ENCODE data around the gene REXO2.

The REXO2 gene

DNA sequence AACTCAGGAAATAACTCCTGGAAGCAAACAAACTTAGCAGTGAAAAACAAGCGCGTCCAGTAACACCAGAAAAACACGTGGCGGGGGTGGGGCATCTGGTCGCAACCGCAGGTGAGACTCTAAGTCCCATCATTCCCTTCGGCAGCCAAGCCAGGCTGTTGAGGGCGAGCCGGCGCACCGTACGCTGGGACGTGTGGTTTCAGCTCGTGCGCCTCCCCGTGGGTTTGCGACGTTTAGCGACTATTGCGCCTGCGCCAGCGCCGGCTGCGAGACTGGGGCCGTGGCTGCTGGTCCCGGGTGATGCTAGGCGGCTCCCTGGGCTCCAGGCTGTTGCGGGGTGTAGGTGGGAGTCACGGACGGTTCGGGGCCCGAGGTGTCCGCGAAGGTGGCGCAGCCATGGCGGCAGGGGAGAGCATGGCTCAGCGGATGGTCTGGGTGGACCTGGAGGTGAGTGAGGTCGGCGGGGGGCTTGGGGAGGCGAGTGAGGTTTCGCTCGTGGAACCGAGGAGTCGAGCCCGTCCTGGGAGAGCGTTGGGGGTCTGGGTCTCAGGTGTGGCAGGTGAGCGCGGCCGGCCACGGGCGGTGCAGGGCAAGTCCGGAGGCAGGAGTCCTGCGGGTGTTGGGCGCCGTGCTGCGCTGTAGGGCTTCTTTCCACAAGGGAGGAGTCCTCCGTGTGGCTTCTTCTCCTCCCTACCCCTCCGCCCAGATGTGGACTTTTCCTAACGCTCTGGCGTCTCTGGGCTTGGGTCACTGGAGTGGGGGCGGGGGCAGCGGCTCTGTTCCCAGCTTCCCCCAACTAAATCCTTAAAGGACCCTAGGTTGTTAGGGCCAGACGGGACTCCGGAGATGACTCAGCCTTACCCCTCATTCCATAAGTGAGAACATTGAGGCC lies at the start of gene REXO2:
REXO2 (plus strand) TSS at position 239 of the 892 bp plus-strand sequence; CDS start at position 301, 62 bp downstream.
- in situ Hi-C loops (cut with MboI; ENCODE audit: low sequenced_read_pairs), result no loop called here

DNA sequence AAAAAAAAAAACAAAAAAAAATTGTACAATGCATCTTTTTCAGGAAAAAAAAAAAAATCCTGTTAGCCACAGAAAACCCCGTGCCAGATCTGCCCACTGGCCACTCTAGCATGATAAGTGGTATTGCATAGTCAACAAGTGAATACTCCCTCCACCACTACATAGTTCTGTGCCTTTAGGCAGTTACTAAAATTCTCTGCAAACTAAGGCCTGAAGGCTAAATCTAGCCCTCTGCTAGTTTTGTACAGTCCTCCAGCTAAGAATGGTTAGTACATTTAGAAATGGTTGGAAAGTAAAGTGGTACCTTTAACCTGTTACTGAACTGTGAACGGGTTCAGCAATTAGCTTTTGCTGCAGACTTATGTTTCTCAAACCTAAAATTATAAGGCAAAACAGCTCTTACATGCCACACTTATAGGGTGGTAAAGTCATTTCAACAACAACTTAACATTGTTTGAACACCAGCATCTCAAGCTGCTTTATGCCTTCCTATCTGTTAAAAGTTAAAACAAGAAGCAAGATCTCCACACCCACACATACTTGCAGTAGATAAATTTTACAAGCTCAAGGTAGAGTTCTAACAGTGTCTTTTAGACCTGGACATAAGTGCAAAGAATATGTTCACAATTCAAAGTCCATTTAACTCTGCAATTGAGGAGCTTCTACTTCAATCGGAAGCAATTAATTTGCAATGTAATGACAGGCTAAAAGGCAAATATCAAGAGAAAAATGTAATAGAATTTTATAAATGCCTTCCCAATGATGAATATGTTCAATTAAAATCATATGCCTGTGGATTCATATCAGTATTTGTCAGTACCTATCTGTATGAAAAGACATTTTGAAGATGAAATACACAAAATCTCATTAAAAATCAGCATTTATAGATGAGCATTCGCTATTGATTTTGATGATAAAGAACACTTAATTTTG lies 46.3 kb upstream of the REXO2 start:
- in situ Hi-C loops (cut with MboI; ENCODE audit: low sequenced_read_pairs), result no loop called here

DNA sequence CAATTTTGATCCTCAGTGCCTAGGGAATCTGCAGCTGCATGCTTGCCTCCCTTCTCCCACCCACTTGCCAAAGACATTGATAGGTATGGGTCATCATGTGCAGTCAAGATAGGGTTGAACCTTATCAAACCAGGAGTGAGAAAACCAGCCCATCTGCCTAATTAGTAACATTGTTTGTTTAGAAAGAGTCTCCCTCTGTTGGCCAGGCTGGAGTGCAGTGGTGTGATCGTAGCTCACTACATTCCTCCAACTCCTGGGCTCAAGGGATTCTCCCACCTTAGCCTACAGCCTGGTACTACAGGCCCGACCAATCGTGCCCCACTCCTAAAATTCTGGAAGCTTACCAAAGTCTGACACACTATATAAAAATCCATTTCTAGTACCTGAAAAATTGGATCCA lies 43.5 kb upstream of the REXO2 start:
- in situ Hi-C loops (cut with MboI; ENCODE audit: low sequenced_read_pairs), result no loop called here

DNA sequence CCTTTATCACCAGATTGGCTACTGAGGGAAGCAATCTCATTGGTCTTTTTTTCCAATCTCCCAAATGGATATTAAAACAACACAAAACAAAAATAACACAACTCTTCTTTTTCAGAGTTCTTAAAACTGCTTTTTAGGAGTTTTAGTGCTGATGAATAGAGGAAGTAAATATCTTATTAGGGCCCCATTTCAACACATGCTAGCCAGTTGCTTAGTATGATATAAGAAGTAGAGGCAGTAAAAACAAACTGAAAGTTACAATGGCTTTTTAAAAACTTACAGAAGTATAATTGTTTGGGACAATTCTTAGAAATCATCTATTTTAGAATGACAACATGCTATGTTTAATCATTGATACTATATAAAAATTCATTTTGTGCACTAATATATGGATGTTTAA lies 42.4 kb upstream of the REXO2 start:
- in situ Hi-C loops (cut with MboI; ENCODE audit: low sequenced_read_pairs), result no loop called here

DNA sequence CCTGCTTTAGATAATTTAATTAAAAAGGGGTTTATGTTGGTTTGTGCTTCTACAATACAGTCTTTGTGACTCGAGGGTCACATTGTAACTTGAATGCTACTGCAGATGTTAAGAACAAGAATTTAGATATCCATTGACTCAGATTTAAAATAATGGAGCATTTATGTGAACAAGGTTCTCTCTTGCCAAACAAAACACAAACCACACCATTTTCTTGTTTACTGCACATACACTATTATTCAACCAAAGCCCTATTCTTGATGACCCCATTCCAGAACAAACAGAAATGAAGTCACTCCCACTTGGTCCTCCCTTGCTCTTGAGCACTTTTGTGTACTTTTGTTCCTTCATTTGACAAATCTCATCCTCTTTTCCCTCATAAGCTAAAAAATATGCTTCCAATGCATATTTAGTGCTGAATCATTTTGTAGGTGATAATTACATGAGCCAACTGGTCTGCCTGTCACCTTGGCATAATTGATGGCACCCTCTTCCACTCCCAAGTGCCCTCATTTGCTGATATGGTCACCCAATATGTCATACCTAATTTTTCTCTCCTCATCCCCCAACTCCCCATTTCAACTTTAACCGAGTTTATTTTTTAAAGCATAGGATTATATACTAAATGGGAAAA lies 41.8 kb upstream of the REXO2 start:
- in situ Hi-C loops (cut with MboI; ENCODE audit: low sequenced_read_pairs), result no loop called here

DNA sequence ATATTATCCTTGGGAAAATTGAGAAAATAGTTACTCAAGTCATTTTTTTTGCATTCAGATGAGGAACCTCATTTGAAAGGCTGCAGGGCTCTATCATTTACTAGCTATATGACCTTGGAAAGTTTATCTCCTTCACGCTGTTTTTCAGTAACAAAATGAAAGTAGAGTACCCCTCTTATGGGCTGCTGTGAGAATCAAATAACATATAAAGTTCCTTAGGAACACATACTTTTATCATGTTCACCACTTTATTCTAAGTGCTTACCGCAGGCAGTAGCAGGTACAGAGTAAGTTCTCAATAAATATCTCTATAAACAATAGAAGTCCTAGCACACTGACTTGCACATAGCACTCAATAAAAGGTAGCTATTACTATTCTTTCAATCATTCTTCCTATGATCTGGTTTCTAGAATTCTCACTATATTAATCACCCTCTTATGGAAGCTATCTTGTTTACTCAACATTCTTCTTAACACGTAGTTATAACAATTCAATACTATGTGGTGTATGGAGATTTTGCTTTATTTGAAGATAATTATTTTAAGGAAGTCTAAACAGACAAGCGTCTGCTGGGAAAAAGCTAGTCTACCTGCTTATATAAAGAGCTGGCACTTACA lies 40.9 kb upstream of the REXO2 start:
- in situ Hi-C loops (cut with MboI; ENCODE audit: low sequenced_read_pairs), result no loop called here

DNA sequence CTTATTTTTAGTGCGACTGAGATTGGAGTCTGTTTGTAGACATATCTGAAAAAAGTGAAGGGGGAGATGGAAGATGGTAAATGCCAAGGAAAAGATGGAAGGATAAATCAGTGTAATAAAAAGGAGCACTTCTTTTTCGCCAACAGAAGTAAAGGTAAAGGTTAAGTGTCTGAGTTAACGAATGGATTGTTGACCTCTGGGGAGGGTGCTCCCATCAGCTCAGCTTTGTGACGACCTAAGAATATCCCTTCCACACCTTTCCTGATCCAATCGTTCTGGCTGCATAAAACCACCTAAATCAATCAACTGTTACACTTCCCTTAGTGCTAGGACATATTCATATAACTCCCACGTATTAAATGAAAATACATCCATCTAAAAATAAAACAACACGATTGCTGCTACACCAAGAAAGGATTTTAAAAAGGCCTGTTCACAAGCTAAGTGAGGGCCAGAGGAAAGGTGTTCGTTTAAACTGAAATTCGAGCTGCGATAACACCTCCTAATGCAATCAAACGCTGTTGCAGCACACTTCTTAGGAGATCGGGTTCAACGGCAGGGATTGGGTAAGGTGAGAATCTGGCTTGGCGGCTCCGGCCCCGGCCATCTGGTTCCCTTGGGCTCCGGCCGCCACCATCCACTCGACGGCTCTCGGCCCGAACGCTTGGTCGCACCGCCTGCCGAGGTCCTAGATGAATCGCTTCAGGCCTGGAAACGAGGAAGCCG lies 39.6 kb upstream of the REXO2 start:
- in situ Hi-C loops (cut with MboI; ENCODE audit: low sequenced_read_pairs), result no loop called here

DNA sequence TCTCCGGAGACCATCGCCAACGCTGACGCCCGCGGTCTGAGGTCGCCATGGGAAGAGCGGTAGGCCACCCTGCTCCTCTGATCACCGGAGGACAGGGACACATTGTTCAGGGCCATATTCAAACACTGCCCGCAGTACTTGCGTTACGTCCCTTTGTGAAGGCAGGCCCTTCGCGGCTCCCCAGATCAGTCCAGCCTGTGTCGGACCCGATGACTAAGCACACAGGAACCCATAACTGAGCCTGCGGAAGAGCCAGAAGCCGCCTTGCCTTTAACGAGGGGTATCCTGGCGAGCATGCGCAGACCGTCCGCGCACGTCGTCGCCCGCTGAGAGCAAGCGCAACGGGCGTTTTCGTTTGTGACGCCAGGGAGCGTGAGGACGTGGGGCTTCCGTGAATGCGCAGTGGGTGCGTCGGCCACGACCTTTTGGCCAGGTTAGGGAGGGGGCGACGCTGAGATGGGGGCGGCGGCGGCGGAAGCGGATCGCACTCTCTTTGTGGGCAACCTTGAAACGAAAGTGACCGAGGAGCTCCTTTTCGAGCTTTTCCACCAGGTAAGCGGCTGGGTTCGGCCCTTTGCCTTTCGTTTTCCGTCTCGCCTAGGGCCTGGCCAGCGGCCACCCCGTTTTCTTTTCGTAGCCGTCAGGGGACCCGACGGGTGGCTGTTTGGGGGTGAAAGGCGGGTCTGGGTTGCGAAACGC lies 38.9 kb upstream of the REXO2 start, which contains the start of the genes C11orf71 and RBM7:
C11orf71 (minus strand) TSS at position 296 of the 699 bp plus-strand sequence; CDS start at position 116, 180 bp downstream.
RBM7 (plus strand) TSS at position 451 of the 699 bp plus-strand sequence; CDS start at position 457, 6 bp downstream.
- in situ Hi-C loops (cut with MboI; ENCODE audit: low sequenced_read_pairs), result no loop called here

DNA sequence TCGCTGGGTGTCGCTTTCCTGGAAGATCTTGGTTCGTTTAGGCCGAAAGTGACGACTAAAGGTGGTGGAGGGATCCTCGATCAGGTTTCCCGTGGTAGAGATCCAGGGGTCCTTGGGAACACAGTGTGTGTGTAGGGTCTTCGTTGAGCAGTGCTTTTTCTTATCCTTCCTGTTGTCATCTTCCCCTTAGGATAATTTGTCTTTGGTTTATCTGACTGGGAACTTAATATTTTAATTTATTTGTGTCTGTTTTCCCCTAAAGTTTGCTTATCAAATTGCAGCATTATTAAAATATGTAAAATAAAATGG lies 38.4 kb upstream of the REXO2 start:
- in situ Hi-C loops (cut with MboI; ENCODE audit: low sequenced_read_pairs), result no loop called here

DNA sequence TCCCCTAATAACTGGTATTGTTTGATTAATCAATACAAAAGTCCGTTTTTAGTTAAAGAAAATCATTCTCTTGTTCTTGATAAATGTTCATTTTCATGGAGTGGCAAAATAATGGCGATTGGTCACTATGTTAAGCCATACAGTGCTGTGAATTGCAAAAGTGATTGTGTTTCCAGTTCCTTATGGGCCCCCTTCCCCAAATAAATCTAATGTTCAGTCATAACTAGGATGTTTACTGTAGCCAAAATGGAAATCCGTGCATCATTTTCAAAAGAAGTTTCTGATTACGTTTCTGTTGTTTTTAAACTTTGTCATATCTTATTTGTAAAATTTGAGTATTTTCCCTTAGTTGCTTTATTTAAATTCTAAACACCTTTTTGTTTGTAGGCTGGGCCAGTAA lies 38.0 kb upstream of the REXO2 start:
- in situ Hi-C loops (cut with MboI; ENCODE audit: low sequenced_read_pairs), result no loop called here

DNA sequence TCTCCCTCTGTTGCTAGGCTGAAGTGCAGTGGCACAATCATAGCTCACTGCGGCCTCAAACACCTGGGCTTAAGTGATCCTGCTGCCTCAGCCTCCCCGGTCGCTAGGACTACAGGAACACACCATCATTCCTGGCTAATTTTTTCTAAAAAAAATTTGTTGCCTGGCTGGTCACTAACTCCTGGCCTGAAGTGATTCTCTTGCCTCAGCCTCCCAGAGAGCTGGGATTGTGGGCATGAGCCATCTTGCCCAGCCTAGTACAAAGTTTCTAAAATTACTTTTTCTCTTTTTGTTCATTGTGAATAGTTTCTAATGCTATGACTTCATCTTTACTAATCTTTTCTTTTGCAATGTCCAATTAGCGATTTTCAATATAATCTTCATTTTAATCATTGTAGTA lies 26.3 kb upstream of the REXO2 start:
- in situ Hi-C loops (cut with MboI; ENCODE audit: low sequenced_read_pairs), result no loop called here

DNA sequence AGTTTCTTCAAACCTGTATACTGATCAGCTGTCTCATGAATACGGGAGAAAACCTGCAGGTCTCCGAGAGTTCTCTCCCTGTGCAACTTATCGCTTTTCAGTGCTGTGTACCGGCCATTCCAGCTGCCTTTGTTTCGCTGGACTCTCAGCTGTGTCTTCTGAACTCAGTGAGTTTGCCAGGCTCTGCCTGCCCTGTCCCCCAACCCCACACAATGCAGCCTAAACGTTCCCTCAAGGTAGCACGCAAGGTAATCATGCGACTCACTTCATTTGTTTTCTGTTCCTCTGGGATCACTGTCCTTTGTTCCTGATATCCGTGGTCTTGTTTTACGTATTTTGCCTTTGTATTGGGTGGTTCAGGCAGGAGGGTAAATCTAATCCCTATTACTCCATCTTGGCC lies 25.3 kb upstream of the REXO2 start:
- in situ Hi-C loops (cut with MboI; ENCODE audit: low sequenced_read_pairs), result no loop called here

DNA sequence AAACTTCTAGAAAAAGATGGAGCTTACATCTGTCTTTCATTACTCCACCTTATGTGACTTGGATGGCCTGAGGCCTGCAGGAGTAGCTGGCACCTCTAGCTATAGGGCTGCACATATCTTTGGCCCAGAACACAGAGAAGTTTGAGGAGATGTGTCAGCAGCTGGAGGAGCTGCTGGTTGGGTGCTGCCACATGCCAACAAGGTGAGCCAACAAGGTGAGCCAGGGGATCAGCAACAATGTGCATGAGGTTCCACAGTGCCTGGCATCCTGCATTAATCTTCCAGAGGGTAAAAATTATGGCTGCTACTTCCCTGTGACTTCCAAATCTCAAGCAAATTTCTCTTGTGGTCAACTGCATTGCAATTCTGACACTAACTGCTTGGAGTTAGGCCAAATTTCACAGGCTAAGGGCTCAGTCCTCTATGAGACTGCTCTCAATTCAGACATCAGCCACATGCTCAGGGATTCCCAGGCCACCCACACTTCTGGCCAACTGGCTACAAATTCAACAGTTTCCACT lies 22.8 kb upstream of the REXO2 start:
- in situ Hi-C loops (cut with MboI; ENCODE audit: low sequenced_read_pairs), result no loop called here

DNA sequence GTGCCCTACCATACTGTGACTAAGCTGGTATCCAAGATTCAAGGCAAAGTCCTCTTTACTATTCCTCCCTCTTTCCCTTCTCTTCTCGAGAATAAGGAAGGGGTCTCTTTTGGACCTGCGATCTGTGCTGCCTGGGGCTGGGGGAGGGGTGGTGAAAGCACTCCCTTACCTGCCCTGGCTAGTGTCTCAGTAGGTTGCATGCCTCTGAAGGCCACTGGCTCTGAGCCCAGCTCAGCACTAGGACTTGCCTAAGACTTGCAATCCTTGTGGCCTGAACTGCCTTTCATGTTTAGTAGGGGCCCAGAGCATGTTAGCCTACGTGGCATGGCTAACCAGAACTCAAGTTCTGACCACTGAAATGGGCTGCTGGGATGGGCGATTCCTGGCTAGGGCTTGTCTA lies 13.0 kb upstream of the REXO2 start:
- in situ Hi-C loops (cut with MboI; ENCODE audit: low sequenced_read_pairs), result no loop called here

DNA sequence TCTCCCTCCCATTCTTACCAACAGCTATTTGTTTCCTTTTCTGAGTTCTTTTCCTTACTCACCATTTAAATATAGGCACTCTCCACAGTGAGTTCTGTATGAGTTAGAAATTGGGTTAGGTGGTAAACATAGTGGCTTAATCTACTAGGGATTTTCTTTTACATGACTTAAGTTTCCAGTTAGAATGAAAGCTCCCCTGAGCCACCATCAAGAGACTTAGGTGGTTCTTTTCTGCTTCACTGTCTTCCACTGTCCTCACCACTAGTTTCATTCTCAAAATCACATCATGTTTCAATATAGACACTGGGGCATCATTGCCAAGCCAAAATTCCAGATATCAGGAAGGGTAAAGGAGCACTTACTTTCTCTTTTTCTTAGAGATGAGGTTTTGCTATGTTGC lies 9.0 kb upstream of the REXO2 start:
- in situ Hi-C loops (cut with MboI; ENCODE audit: low sequenced_read_pairs), result no loop called here

DNA sequence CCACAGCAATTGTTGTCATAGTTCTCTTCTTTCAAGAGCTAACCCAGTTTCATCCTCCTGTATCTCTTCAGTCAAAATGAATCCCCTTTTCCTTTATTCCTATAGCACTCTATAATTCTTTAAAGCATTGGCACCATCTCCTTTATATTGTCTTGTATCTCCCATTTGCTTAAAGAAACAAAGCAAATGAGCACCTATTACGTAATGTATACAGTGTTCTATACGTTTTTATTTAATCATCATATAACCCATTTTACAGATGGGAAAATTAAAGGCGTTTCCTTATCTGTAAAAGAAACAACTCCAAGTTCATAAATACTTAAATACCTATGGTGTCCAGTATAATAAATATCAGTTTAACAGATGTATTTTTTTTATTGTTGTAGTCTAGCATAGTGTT lies 6.4 kb upstream of the REXO2 start:
- in situ Hi-C loops (cut with MboI; ENCODE audit: low sequenced_read_pairs), result no loop called here

DNA sequence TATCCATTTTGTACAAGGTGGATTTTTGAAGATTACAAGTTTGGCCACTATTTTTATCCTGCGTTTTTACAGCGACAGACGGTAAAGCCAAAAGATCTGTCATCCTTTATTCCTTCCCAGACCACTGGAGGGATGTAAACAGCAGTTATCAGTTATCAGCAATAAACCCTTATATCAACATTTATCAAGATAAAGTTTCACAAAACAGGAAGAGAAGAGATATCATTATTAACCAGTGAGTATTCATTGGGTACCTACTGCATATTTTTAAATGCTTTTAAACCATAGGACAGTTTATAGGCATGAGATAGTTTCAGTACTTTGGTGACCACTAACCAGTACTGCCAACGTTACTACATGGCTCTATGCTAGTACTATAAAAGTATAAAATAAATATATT lies 5.9 kb upstream of the REXO2 start:
- in situ Hi-C loops (cut with MboI; ENCODE audit: low sequenced_read_pairs), result no loop called here

DNA sequence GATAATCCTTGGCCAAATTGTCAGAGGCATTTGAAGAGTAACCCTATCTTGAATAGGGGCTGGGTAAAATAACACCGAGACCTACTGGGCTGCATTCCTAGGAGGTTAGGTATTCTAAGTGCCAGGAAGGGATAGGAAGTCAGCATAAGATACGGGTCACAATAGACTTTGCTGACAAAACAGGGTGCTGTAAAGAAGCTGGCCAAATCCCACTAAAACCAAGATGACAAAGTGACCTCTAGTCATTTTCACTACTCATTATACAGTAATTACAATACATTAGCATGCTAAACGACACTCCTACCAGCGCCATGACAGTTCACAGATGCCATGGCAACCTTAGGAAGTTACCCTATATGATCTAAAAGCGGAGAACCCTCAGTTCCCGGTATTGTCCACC lies 964 bp upstream of the REXO2 start:
- in situ Hi-C loops (cut with MboI; ENCODE audit: low sequenced_read_pairs), result no loop called here

DNA sequence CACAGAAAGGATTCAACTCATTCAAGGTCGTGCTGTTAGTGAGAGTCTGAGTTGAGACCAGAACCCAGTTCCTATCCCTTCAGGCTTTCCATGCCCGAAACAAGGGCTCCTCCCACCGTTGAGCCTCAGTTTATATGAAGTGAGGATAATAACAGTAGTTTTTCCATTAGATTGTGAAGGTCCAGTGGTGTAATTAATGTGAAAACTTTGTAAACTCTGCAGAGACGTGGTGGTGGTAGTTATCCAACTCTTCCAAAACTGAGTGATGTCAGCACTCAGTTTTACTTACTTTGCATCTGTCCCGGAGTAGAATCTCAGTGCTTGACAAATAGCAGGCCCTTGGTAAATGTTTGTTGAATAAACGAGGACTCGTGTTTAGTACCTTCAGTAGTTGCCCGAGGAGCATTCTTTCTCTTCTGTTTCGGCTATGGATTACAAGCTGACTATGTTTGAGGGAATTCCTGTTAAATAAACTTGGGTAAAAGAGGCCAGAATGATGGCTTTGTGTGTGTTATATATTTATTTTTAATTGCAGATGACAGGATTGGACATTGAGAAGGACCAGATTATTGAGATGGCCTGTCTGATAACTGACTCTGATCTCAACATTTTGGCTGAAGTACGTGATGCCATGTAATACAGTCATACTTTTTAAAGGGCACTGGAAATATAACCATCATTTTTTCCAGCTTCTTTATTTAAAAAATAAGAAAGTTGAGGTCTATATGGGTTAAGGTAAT lies 1.0 kb downstream of the REXO2 start:
- in situ Hi-C loops (cut with MboI; ENCODE audit: low sequenced_read_pairs), result no loop called here
